ENCODE measurements around the gene ST6GALNAC3.
"Not testable (repeated sequence)": the region's sequence is repeated elsewhere in the genome, so short reads cannot be mapped to it uniquely, and the experiment has no call there.

ST6GALNAC3 gene

GRCh38 chr1:76290271-76290670 lies 215.7 kb downstream of the ST6GALNAC3 start:
- no peak for DNase-seq (ENCODE audit: low read depth)

GRCh38 chr1:76291191-76291590 lies 216.6 kb downstream of the ST6GALNAC3 start:
- no peak for DNase-seq (ENCODE audit: low read depth)

GRCh38 chr1:76291737-76292136 lies 217.2 kb downstream of the ST6GALNAC3 start:
- no peak for DNase-seq (ENCODE audit: low read depth)

DNA sequence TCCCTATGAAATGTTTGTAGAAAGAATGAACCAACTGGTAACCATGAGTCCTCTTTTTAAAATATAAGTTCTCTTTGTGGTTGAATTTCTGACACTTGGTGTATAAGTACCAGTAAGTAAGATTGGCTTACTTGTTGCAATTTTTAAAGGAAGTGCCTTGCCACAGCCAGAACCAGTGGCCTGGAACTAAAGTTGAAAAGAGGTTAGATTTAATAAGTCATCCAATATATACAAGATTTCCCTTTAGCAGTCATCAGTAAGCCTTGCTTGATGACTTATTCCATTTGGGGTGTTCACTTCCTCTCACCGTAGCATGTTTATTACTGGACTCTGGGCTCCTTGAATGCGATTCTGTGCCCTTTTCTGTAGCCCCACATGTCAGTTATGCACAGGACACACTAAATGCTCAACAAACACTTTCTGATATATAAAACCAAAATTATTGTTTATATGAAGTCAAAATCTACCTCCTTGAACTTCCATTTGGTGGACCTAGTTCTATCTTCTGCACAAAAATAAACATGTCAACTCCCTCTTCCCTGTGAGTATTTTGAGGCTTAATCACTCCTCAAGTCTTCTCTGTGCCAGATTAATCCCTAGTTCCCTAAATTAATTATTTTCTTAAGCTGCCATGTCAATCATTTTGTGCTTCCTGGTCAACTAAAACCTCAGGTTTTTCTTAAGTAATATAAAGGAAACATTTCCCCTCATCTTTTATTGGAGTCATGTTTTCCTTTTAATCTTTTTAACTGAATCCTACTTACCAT lies 218.1 kb downstream of the ST6GALNAC3 start:
- no peak for DNase-seq (ENCODE audit: low read depth)

DNA sequence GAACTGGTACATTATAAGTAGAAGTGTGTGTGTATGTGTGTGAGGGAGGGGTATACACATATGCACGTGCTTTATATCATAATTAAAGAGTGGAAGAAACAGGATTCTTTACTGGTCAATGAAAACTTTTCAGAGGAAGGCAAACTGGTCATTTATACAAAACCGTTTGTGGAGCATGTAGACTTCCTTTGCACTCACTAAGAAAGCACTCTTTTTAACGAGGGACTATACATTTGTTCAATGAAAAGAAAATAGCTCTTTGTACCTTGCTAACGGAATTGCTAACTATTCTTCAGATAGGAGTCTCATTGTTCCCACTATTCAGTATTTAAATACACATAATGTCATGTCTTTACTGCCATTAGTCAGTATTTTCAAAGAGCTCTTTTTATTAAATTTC lies 219.3 kb downstream of the ST6GALNAC3 start:
- no peak for DNase-seq (ENCODE audit: low read depth)

GRCh38 chr1:76294482-76295194 lies 220.1 kb downstream of the ST6GALNAC3 start:
- no peak for DNase-seq (ENCODE audit: low read depth)

DNA sequence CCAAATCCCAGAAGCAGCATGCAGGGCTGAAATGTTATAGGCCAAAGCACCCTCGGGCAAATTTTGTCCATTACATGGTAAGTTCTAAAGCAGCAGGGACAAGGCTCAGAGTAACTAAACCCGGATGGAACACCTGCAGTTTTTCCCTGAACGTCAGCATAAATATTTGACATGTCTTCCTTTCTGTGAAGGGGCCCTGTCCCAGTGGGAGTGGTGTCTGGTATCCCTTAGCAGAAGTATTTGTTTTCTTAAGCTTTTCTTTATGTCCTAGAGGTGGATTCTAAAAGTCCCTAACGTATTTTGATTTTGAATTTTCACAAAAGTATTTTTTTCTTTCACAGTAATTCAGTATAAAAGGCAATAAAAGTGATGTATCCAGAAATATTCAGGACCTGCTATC lies 223.9 kb downstream of the ST6GALNAC3 start:
- no peak for DNase-seq (ENCODE audit: low read depth)

- no peak for DNase-seq (ENCODE audit: low read depth)
These were observed 224.5 kb downstream of the ST6GALNAC3 start for GRCh38 chr1:76299036-76299435.

GRCh38 chr1:76300556-76300955 lies 226.0 kb downstream of the ST6GALNAC3 start:
- DNase-seq (ENCODE audit: low read depth), result no peak

GRCh38 chr1:76302711-76303339 lies 228.3 kb downstream of the ST6GALNAC3 start:
- DNase-seq (ENCODE audit: low read depth), result no peak

GRCh38 chr1:76303340-76303717 lies 228.8 kb downstream of the ST6GALNAC3 start:
- no peak for DNase-seq (ENCODE audit: low read depth)

DNA sequence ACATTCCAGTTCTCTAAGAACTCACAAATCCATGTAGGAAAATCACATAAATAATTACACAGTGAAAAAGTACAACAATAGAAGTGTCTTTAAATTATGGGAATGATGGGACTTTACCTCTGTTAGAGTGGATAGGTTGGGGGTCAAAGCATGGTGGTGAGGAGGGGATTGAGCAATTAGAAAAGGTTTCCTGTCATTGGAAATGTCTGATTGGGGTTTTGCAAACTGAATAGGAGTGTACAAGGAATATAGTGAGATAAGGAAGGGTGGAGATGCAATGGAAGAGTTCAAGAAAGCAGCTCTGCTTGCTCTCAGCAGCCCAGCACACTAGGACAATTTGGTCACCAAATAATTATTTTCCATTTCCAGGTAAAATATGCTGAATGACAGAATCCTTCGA lies 238.8 kb downstream of the ST6GALNAC3 start:
- no peak for DNase-seq (ENCODE audit: low read depth)

DNA sequence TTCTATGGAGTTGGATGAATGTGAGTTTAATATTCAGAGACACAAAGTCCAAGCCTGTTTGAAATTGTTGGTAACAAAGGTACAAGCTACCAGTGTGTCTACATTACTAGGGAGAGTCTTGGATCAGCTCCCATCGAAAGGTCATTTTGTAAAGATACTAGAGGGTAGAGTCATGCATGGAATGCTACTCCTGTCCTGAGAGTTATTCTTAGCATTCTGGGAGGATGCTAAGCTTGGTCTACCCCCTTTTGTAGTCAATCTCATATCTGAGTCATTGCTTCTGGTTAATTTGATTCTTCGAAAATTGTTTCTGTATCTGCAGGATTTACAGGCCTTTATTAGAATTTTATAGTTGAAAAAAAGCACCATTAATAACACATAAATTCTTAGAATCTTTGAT lies 240.2 kb downstream of the ST6GALNAC3 start:
- no peak for DNase-seq (ENCODE audit: low read depth)

- no peak for DNase-seq (ENCODE audit: low read depth)
These were observed 242.9 kb downstream of the ST6GALNAC3 start for GRCh38 chr1:76317299-76317900.

DNA sequence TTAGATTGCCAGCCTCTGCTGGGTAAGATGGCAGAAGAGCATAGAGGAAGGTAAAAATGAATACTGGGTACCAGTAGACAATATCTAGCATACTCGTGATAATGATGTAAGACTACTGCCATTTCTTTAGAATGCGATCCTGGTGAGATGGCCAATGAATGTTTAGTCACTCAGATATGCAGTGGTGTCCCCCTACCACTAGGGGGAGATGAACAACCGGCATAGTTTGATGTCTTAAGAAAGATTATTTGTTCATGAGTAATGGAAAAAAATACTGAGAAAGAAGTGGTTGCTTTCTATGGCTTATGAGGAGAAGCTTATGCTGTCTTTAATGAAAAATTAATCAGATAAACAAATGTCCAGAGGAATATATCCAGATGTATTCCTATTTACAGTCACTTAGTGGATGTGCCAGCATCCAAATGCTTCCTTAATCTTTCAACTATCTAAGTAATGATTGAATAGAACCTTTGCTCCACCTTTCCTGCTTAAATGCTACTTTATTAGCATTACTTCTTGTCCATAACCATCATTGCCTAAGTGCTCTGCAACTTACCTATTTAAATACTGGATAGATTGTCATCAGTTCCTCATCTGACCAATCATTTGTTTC lies 256.6 kb downstream of the ST6GALNAC3 start:
- no peak for DNase-seq (ENCODE audit: low read depth)

DNA sequence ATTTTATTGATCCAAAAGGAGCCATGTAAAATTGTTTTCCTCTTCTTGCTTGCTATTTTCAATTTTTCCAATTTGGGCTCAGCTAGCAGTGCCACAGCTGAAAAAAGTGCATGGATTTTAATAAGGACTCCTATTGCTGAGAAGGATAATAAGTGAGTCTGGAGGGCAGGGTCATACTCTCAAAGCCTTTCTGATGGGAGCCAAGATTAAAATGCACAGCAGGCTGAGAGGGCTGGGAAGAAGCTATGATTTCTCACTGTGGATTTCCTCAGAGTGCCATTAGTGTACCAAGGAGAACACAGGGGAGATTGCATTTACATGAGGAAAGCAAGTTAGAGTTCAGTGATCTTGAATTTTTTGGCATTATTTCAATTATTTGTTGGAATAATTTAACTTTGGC lies 261.3 kb downstream of the ST6GALNAC3 start:
- no peak for DNase-seq (ENCODE audit: low read depth)

DNA sequence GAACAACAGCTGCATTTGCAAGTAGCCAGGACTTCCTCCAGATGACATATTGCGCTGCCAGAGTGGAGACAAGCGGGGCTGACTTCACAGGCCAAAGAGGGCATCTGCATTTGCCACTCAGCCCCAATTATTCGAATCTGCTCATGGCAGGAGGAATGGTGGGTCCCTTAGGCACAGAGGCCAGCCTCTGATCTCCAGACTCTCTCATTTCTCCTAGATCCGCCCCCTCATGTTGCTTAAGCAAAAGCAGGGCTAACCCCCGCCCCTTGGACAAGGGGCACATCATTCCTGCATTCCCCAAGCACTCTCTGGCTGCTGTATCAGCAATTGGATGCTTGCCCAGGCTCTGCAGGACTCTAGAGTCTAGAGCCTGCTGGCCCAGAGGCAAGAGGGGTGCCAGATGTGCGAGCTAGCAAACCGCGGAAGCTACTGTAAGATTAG lies 262.4 kb downstream of the ST6GALNAC3 start:
- DNase-seq (ENCODE audit: low read depth), result no peak

- no peak for DNase-seq (ENCODE audit: low read depth)
These were observed 263.1 kb downstream of the ST6GALNAC3 start for GRCh38 chr1:76337542-76338219.

- DNase-seq (ENCODE audit: low read depth), result no peak
These were observed 265.5 kb downstream of the ST6GALNAC3 start for GRCh38 chr1:76340056-76340455.

- not testable (repeated sequence) for DNase-seq (ENCODE audit: low read depth)
These were observed 267.3 kb downstream of the ST6GALNAC3 start for GRCh38 chr1:76341816-76342215.

- DNase-seq (ENCODE audit: low read depth), result no peak
These were observed 268.8 kb downstream of the ST6GALNAC3 start for GRCh38 chr1:76343356-76343755.

GRCh38 chr1:76351655-76352054 lies 277.1 kb downstream of the ST6GALNAC3 start:
- DNase-seq (ENCODE audit: low read depth), result no peak
